CD4-positive, CD25-positive, alpha-beta regulatory T cell (primary cell): ENCODE data around the gene PEG3. TPM values are rescaled to one million over a fixed set of nuclear protein-coding genes. Genes with fewer than 3 reads are reported as not detected.

ENCODE experiments used
- ATAC-seq, 2 donors: fragments of 150-1000 bp; cut with Tn5 transposase; one replicate each; pipeline ENCODE4 v1.10.0; 2021; ENCODE audit warnings: low read depth in 2 of 2, moderate number of reproducible peaks in 2 of 2, moderate library complexity in 1 of 2
- DNase-seq, 3 donors: peaks; one replicate each; pipeline versions ENCODE4 v3.0.0 to v3.0.0-alpha.2; 2012 to 2022; ENCODE audit warnings: mixed read lengths in 1 of 3
- H3K27ac ChIP-seq: one replicate; pipeline ENCODE4 v1.7.0; 2013; ENCODE audit warnings: mild to moderate bottlenecking, low read length; ENCODE audit not compliant: insufficient read depth, poor library complexity, severe bottlenecking
- H3K27me3 ChIP-seq: one replicate; pipeline ENCODE4 v1.7.0; 2013; ENCODE audit warnings: low read length; ENCODE audit not compliant: control insufficient read depth, insufficient read depth
- H3K36me3 ChIP-seq: one replicate; pipeline ENCODE4 v1.7.0; 2013; ENCODE audit warnings: mild to moderate bottlenecking, low read length, moderate library complexity; ENCODE audit not compliant: control insufficient read depth, insufficient read depth
- H3K4me1 ChIP-seq: 2 replicates; pipeline ENCODE4 v1.7.0; 2013; ENCODE audit warnings: mild to moderate bottlenecking, low read length; ENCODE audit not compliant: insufficient read depth, control insufficient read depth, poor library complexity, severe bottlenecking
- H3K4me3 ChIP-seq: one replicate; pipeline ENCODE4 v1.7.0; 2013; ENCODE audit warnings: low read depth, mild to moderate bottlenecking, low read length, moderate library complexity
- H3K9me3 ChIP-seq, 2 experiments: 1 replicate in 1 of 2; 2 replicates in 1 of 2; pipeline ENCODE4 v1.7.0; 2013; ENCODE audit warnings: low read length in 2 of 2, mild to moderate bottlenecking in 1 of 2, moderate library complexity in 1 of 2; ENCODE audit not compliant: control insufficient read depth in 2 of 2
- H3K27ac Mint-ChIP-seq, 3 donors: one replicate each; pipeline ENCODE4 v1.8.0; 2020 to 2022; ENCODE audit warnings: mild to moderate bottlenecking in 3 of 3, mixed read lengths in 3 of 3, moderate library complexity in 2 of 3
- H3K27me3 Mint-ChIP-seq: one replicate; pipeline ENCODE4 v1.8.0; 2022; ENCODE audit warnings: mild to moderate bottlenecking, mixed read lengths
- H3K36me3 Mint-ChIP-seq: one replicate; pipeline ENCODE4 v1.8.0; 2020; ENCODE audit warnings: mixed read lengths
- H3K4me1 Mint-ChIP-seq, 4 donors: one replicate each; pipeline ENCODE4 v1.8.0; 2020 to 2022; ENCODE audit warnings: mixed read lengths in 4 of 4, mild to moderate bottlenecking in 1 of 4
- H3K4me3 Mint-ChIP-seq, 4 donors: one replicate each; pipeline ENCODE4 v1.8.0; 2020 to 2022; ENCODE audit warnings: mild to moderate bottlenecking in 4 of 4, mixed read lengths in 4 of 4, moderate library complexity in 3 of 4
- H3K9me3 Mint-ChIP-seq, 7 donors: one replicate each; pipeline ENCODE4 v1.8.0; 2020 to 2022; ENCODE audit warnings: mixed read lengths in 7 of 7, mild to moderate bottlenecking in 3 of 7, moderate library complexity in 2 of 7
- polyA plus RNA-seq, 4 donors: library from polyadenylated mRNA; unstranded; fragments of 300-500 nt; fragmentation: Illumina TruSeq; gene quantifications; one replicate each; pipeline ENCODE4 v1.2.3, GENCODE V29; 2021
- total RNA-seq: library from RNA; stranded (reverse); gene quantifications from one replicate; pipeline ENCODE4 v1.2.3, GENCODE V29; 2022

Gene PEG3
- total and polyA plus RNA-seq, 5 donors from 2014 or later, result 0.17 to 0.34 TPM; not detected in 3

GRCh38 chr19:56819166-56819565 is 21.4 kb downstream of the PEG3 start:
- no peak for ATAC-seq
- Histone ChIP-seq H3K27me3 (no peaks in the 10 kb centered on the region), H3K9me3 (peaks cover 13 to 56% of the 10 kb centered on the region in 2 experiments), H3K4me3 (no peak overlapping the region), H3K27ac (no peak overlapping the region), H3K36me3 (no peaks in the 10 kb centered on the region), H3K4me1 (no peaks in the 10 kb centered on the region)
- Mint-ChIP-seq H3K9me3 (peaks cover 3 to 51% (median 21%) of the 10 kb centered on the region in 7 donors), H3K4me3 (no peak overlapping the region), H3K27me3 (no peaks in the 10 kb centered on the region), H3K36me3 (no peaks in the 10 kb centered on the region), H3K27ac (no peak overlapping the region), H3K4me1 (no peaks in the 10 kb centered on the region)
- no peak for DNase-seq

- H3K4me3 ChIP-seq, result no peak overlapping the region
- no peaks in the 10 kb centered on the region for H3K4me1 Mint-ChIP-seq
- peaks cover 4 to 55% (median 28%) of the 10 kb centered on the region in 7 donors for H3K9me3 Mint-ChIP-seq
- H3K36me3 ChIP-seq, result no peaks in the 10 kb centered on the region
- peaks cover 9 to 22% of the 10 kb centered on the region in 2 experiments for H3K9me3 ChIP-seq
- ATAC-seq (no peak), DNase-seq (no peak)
- H3K27ac ChIP-seq, result no peak overlapping the region
- H3K4me1 ChIP-seq, result no peaks in the 10 kb centered on the region
- H3K36me3 Mint-ChIP-seq, result no peaks in the 10 kb centered on the region
- no peak overlapping the region for H3K27ac Mint-ChIP-seq
- H3K27me3 ChIP-seq, result no peaks in the 10 kb centered on the region
- H3K27me3 Mint-ChIP-seq, result no peaks in the 10 kb centered on the region
- no peak overlapping the region for H3K4me3 Mint-ChIP-seq
Measured at GRCh38 chr19:56814656-56815055, 25.9 kb downstream of the PEG3 start.

- no peak overlapping the region for H3K27ac Mint-ChIP-seq
- H3K4me1 Mint-ChIP-seq, result no peaks in the 10 kb centered on the region
- H3K9me3 Mint-ChIP-seq, result peaks cover 4 to 52% (median 27%) of the 10 kb centered on the region in 7 donors
- no peaks in the 10 kb centered on the region for H3K36me3 Mint-ChIP-seq
- Histone ChIP-seq H3K4me3 (no peak overlapping the region), H3K4me1 (no peaks in the 10 kb centered on the region), H3K36me3 (no peaks in the 10 kb centered on the region), H3K9me3 (peaks cover 5 to 21% of the 10 kb centered on the region in 2 experiments), H3K27me3 (no peaks in the 10 kb centered on the region), H3K27ac (no peak overlapping the region)
- no peak overlapping the region for H3K4me3 Mint-ChIP-seq
- H3K27me3 Mint-ChIP-seq, result no peaks in the 10 kb centered on the region
- DNase-seq, result no peak
- no peak for ATAC-seq
Measured at GRCh38 chr19:56813531-56813930, 27.0 kb downstream of the PEG3 start.

- no peaks in the 10 kb centered on the region for H3K36me3 ChIP-seq
- peaks cover 9 to 27% of the 10 kb centered on the region in 2 experiments for H3K9me3 ChIP-seq
- Mint-ChIP-seq H3K27me3 (no peaks in the 10 kb centered on the region), H3K9me3 (peaks cover 0 to 53% (median 21%) of the 10 kb centered on the region in 7 donors), H3K4me1 (no peaks in the 10 kb centered on the region), H3K4me3 (no peak overlapping the region), H3K27ac (no peak overlapping the region), H3K36me3 (no peaks in the 10 kb centered on the region)
- H3K4me1 ChIP-seq, result no peaks in the 10 kb centered on the region
- ATAC-seq, result no peak
- no peak overlapping the region for H3K4me3 ChIP-seq
- DNase-seq, result no peak
- no peak overlapping the region for H3K27ac ChIP-seq
- no peaks in the 10 kb centered on the region for H3K27me3 ChIP-seq
Measured at GRCh38 chr19:56811480-56811879, 29.0 kb downstream of the PEG3 start.

- Mint-ChIP-seq H3K4me3 (no peak overlapping the region), H3K27me3 (no peaks in the 10 kb centered on the region), H3K27ac (no peak overlapping the region), H3K4me1 (no peaks in the 10 kb centered on the region), H3K9me3 (peaks cover 4 to 53% (median 21%) of the 10 kb centered on the region in 7 donors), H3K36me3 (no peaks in the 10 kb centered on the region)
- no peak for DNase-seq
- H3K9me3 ChIP-seq, result peaks cover 14 to 20% of the 10 kb centered on the region in 2 experiments
- no peaks in the 10 kb centered on the region for H3K4me1 ChIP-seq
- no peaks in the 10 kb centered on the region for H3K27me3 ChIP-seq
- no peak overlapping the region for H3K27ac ChIP-seq
- no peak for ATAC-seq
- no peaks in the 10 kb centered on the region for H3K36me3 ChIP-seq
- H3K4me3 ChIP-seq, result no peak overlapping the region
Measured at GRCh38 chr19:56810260-56810659, 30.3 kb downstream of the PEG3 start.

- no peak overlapping the region for H3K27ac Mint-ChIP-seq
Measured at GRCh38 chr19:56808717-56809392, 31.7 kb downstream of the PEG3 start.

GRCh38 chr19:56806639-56807038 is 33.9 kb downstream of the PEG3 start:
- Histone ChIP-seq H3K36me3 (no peaks in the 10 kb centered on the region), H3K27ac (no peak overlapping the region), H3K27me3 (no peaks in the 10 kb centered on the region), H3K4me1 (no peaks in the 10 kb centered on the region), H3K9me3 (peaks cover 23 to 46% of the 10 kb centered on the region in 2 experiments), H3K4me3 (no peak overlapping the region)
- H3K27ac Mint-ChIP-seq, result no peak overlapping the region
- H3K36me3 Mint-ChIP-seq, result no peaks in the 10 kb centered on the region
- H3K27me3 Mint-ChIP-seq, result no peaks in the 10 kb centered on the region
- no peak overlapping the region for H3K4me3 Mint-ChIP-seq
- H3K9me3 Mint-ChIP-seq, result peaks cover 4 to 45% (median 12%) of the 10 kb centered on the region in 7 donors
- ATAC-seq (no peak), DNase-seq (no peak)
- no peaks in the 10 kb centered on the region for H3K4me1 Mint-ChIP-seq

More at GRCh38 chr19:56808717-56809392, 31.7 kb downstream of the PEG3 start:
- Histone ChIP-seq H3K27me3 (no peaks in the 10 kb centered on the region), H3K4me1 (no peaks in the 10 kb centered on the region), H3K9me3 (peaks cover 12 to 24% of the 10 kb centered on the region in 2 experiments), H3K36me3 (no peaks in the 10 kb centered on the region), H3K4me3 (no peak overlapping the region), H3K27ac (no peak overlapping the region)
- Mint-ChIP-seq H3K36me3 (no peaks in the 10 kb centered on the region), H3K27me3 (no peaks in the 10 kb centered on the region), H3K9me3 (peaks cover 4 to 47% (median 16%) of the 10 kb centered on the region in 7 donors), H3K4me1 (no peaks in the 10 kb centered on the region), H3K4me3 (no peak overlapping the region)
- ATAC-seq (no peak), DNase-seq (no peak)
